Ecto neural progenitor cell (in vitro differentiated cells): ENCODE data around the gene B4GALT7.

Experiments
- DNase-seq: peaks from one replicate; pipeline ENCODE4 v3.0.0-alpha.2; 2018; ENCODE audit warnings: low spot score

Gene B4GALT7

DNA sequence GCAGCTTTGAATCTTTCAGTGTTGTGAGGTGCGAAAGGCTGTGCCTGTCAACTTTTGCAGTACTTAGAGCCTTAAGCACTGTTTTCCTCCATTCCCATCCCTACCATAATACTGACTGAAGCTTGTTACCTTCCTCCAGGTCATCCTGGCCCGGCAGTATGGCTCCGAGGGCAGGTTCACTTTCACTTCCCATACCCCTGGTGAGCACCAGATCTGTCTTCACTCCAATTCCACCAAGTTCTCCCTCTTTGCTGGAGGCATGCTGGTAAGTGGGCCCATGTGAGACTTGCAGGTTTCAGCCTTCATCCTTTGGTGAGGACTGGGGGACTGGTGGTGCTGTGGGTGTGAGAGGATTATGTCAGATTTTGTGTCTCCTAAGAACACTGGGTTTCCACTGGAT, 6.4 kb upstream of the B4GALT7 start:
- no peak for DNase-seq

DNA sequence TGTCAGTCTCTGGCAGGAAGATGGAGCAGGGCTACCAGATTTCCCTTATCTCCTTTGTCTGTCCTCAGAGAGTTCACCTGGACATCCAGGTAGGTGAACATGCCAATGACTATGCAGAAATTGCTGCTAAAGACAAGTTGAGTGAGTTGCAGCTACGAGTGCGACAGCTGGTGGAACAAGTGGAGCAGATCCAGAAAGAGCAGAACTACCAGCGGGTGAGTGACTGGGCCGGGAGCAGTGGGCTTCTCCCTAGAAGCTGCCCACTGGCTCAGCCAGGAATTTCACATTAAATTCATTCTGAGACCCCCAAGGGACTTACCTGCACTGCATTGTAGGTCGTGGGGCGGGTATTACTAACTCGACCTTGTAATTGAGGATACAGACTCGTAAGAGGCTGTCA, 5.9 kb upstream of the B4GALT7 start:
- no peak for DNase-seq

- no peak for DNase-seq
Observed at GRCh38 chr5:177595026-177595585, 4.8 kb upstream of the B4GALT7 start.

DNA sequence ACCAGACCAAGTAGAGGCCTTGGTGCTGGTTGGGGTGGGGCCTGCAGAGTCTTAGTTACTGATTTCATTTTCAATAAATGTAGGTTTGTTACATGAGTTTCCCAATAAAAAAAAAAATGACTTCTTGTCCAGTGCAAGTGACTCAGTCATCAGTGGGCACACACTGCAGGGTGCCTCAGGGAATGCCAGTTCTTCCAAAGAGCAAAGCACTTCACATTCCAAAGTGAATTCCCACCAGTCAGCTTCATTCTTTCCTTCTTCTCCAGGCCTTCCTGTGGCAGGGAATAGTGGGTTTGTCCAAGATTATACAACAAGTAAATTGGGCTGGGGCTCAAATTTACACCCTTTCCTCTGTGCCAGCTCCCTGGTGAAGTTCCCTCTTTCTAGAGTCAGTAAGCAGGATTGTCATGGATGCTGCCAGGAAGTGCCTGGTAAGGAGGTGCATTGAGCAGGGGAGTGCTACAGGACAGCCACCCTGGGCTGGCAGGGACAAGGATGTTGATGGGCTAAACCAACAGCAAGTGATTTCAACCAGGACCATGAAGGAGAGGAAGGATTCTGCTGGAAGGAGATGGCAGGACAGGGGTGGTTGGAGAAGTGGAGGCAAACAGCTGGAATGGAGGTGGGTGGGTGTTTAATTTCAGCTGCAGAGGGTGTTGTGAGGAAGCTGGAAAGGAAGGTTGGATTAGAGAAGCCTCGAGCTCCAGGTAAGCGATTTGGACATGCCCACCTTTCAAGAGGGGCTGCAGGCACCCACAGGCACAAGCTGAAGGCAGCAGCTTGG, 3.7 kb upstream of the B4GALT7 start:
- no peak for DNase-seq

DNA sequence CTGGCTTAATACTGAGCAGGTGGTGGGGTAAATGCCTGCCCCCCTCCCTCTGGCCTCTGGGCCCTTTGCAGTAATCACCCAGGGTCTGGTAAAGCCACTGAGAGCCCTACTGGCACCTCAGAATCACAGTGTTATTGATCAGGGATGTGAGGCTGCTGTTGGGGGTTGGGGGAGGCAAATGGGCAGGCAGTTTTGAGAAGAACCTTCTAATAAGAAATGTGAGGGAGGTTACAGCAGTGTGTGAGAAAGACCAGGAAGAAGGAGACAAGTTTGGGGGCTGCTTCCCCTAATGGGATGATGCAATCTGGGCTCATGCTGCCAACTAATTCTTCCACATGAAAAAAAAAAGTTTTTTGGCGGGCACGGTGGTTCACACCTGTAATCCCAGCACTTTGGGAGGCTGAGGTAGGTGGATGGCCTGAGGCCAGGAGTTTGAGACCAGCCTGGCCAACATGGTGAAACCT, 3.1 kb upstream of the B4GALT7 start:
- DNase-seq: no peak

- no peak for DNase-seq
Observed at GRCh38 chr5:177598477-177598876, 1.5 kb upstream of the B4GALT7 start.

DNA sequence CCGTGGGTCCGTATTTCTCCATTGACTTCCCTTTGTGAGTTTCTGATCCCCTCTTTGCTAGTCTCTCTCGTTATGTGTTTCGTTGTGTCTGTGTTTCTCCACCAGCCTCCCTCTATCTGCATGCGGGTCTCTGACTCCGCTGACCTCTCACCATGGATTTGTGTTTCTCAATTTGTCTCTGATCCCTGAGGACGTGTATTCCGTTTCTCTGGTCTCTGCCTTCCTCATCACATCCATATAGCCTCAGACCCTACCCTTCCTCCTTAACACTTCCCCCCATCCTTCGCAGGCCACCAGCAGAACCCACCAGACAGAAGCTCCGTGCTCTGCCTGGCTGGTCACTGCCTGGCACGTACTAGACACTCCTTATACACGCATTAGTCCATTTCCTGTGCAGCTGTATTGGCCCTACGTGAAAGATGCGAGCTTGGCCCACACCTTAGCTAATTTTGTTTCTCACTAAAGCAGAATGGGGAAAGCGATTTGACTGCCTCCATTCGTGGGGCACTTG, 631 bp downstream of the B4GALT7 start:
- DNase-seq: no peak

DNA sequence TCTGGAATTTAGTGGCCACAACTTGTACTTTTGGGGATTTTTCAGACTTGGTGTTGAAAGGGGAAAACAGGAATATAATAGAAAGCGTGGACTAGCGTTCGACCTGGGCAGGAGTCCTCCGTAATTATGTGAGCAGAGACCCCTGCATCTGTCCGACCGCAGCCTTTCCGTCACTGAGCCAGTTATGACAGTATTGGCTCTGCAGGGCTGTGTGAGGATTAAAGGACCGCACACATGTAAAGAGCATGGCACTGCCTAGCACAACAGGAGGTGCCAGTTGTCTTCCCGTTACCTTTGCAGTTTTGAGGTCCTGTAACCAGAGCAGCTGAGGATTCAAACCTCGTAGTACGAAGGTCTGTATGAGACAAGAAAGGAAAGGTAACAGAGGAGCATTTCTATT, 1.2 kb downstream of the B4GALT7 start:
- DNase-seq: no peak

- no peak for DNase-seq
Observed at GRCh38 chr5:177601577-177602457, 1.9 kb downstream of the B4GALT7 start.

DNA sequence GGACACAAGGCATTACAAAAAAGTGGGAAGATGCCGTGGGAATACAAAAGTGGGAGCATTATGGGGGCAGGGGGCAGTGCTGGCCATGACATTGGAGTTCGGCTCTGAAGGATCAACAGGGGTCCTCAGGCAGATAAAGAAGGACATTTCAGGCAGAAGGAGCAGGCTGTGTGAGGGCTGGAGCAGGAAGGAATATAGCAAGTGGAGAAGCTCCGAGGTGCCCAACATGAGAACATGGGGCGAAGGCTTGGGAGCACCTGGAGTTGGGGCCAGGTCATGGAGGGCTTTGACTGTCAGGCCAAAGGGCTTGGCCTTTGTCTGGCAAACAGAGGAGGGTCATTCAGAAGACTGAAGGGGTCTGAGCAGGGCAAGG, 2.5 kb downstream of the B4GALT7 start:
- DNase-seq: no peak

DNA sequence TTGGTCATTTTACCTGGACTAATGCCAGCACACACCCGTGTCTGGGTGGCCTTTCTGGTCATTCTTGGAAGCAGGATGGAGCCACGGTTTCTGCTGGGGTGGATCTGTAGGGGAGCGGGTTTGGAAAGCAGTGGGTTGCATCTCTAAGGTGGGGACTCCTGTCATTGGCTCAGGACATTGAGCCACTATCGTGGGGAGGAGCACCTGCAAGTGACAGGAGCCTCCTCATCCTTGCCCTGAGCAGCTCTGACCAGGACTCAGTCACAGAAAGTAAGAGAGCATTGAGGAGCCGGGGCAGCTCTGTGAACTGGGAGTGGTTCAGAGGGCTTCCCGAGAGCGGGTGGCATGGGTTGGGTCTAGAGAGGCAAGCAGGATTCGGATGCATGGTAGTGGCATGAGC, 3.7 kb downstream of the B4GALT7 start:
- no peak for DNase-seq

DNA sequence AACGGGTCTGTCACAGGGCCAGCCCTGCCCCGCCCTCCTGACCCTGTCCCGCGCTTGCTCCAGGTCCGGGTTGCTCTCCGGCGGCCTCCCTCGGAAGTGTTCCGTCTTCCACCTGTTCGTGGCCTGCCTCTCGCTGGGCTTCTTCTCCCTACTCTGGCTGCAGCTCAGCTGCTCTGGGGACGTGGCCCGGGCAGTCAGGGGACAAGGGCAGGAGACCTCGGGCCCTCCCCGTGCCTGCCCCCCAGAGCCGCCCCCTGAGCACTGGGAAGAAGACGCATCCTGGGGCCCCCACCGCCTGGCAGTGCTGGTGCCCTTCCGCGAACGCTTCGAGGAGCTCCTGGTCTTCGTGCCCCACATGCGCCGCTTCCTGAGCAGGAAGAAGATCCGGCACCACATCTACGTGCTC, 4.2 kb downstream of the B4GALT7 start:
- no peak for DNase-seq

DNA sequence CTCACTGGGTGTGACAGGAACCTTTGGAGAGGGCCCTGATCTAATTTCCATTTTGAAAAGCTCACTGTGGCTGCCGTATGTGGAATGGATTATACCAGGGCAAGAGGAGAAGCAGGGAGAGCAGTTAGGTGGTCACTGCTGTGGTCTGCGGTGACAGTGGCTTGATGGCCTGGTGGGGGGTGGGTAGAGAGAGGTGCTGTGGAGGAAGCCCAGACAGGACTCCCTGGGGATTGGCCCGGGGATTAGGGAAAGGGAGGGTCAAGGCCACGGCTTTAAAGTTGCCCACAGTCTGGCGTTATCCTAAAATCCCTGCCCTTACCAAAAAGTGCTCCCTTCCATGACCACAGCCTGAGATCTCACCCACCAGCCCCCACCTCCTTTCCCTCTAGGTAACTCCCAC, 4.7 kb downstream of the B4GALT7 start:
- DNase-seq: no peak

- DNase-seq: no peak
Observed at GRCh38 chr5:177605078-177605477, 5.1 kb downstream of the B4GALT7 start.

GRCh38 chr5:177605667-177606066, 5.7 kb downstream of the B4GALT7 start:
- DNase-seq: no peak

DNA sequence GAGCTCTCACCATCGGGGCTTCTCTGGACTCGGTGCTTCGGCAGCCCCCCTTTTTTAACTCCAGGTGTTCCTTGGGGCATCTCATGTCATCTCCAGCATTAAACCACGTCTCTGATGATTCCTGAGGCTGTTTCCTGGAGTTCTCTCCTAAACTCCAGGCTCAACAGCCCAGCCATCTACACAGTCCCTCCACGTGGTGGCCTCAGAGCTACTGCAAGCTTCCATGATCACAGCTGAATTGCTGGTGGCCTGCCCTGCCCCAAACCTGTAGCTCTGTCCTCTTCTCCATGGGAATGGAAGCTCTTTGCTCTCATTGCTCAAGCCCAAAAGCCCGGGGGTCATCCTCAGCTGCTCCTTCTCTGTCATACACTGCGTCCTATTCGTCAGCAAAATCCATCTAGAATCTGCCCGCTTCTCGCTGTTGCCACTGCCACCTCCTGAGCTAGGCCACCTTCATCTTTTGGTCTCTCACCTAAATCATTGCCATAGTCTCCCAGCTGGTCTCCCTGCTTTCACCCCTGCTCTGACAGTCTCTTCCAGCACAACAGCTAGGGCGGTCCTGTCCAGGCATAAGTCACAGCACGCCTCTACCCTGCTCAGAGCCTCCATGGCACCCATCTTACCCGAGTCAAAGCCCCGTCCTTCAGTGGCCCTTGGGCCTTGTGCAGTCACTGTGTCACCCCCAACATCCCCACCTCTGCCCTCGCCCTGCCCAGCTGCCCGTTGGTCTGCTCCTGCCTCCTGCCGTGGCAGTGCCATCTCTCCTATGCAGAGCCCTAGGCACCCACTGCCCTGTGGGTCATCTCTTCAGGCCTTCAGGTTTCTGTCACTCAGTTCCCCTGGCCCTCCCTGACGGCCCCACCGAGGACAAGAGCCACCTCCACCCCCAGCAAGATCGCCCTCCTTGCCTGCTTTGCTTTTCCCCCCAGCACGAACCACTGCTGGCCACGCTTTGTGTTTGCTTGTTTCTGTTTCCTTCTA, 6.4 kb downstream of the B4GALT7 start:
- no peak for DNase-seq

GRCh38 chr5:177607115-177607451, 7.2 kb downstream of the B4GALT7 start:
- no peak for DNase-seq

DNA sequence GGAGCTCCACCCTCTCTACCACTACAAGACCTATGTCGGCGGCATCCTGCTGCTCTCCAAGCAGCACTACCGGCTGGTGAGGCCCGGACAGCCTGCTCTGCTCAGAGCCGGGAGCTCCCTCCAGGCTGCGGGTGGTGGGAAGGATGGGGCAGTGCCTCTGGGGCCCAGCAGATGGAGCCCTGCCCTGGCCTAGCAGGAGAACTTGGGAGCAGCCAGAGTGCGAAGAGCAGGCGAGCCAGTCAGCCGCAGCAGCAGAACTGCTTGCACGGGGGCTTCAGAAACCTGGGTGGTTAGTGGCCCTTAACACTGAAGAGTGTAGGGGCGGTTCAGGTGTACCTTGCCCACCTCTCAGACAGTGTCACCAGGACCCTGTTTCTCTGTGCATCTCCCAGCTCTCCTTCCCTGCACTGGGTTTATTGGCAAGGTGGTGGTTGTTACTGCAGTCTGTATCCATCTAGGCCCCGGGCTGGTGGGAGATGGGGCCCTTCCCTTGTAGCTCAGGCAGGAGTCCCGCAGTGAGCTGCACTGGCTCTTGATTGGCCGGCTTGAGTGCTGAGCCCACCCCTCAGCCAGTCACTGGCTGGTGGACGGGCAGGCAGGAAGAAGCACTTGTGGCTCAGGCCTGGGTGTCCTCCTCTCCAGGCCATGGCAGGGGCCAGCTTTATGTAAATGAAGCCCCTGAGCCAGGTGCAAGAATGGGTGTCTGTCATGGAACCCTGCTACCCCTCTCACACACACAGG, 7.7 kb downstream of the B4GALT7 start:
- DNase-seq: peak; percentile 90

GRCh38 chr5:177608243-177609075, 8.5 kb downstream of the B4GALT7 start:
- DNase-seq: no peak
